GM18502 (cell line): ENCODE results near the gene MUC20.

Experiments
- ATAC-seq: cut with Tn5 transposase; IDR thresholded peaks from one replicate; pipeline ENCODE4 v1.9.1; 2021; ENCODE audit warnings: mild to moderate bottlenecking; ENCODE audit not compliant: unreplicated experiment, poor library complexity

The MUC20 gene

DNA sequence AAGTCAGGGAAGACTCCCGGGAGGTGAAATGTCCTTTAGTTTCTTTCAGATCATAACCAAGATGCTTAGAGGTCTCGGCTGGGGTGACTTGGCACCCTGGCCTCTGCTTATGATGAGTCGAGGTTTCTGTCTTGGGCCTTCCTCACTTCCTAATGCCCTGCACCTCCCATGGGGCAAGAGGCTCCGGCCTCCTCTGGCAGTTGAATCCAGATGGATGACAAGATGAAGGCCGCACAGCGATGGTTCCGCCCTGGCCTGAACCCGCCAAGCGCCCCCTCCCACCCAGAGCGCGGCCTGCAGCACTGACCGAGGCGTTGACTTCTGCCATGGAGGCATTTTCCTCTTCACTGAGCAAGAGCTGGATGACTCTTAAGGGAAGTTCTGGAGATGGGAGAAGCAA is 31.3 kb downstream of the MUC20 start:
- no peak for ATAC-seq

DNA sequence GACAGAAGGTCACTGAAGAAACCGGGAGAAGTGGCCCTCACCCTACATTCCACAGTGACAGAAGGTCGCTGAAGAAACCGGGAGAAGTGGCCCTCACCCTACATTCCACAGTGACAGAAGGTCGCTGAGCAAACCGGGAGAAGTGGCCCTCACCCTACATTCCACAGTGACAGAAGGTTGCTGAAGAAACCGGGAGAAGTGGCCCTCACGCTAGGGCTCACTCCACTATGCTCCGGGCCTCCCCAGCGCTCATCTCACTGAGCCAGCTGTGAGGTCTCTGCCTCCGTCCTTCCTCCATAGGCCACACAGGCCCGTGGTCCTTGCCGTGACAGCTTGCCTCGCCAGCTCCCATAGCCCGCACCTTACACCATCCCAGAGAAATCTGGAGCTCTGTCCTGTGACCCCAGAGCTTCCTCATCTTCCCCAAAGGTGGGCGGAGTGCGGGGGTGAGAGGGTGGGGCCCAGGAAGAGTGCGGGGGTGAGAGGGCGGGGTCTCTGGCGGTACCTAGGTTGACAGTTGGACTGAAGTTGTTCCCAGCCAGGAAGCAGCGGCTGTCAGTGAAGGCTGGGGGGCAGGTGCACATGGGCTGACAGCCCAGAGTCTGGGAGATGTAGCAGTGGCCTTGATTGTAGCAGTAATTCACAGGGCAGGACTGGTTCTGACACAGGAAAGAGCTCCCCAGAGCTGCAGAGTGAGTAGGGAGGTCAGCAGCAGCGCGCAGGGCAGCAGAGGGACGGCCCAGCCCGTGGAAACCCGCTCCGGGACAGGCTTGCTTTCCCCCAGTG is 32.0 kb downstream of the MUC20 start:
- ATAC-seq = no peak

DNA sequence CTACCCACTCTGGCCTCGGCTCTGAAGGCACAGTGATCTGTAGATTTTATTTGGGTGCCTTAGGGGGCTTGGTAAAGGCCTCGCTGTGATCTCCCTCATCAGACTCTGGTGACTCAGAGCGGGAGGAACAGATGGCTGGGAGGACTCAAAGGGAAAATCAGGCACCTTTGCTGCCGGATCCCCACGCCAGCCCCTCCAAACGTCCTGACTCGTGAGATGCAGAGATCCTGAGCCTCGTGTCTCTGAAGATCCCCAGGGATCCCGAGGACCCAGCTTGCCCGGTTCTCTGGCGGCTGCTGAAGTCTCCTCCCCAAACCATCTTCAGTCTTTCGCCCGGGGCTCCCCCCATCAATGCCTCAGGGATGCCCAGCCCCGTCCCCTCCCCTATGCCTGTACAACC is 32.8 kb downstream of the MUC20 start:
- no peak for ATAC-seq

DNA sequence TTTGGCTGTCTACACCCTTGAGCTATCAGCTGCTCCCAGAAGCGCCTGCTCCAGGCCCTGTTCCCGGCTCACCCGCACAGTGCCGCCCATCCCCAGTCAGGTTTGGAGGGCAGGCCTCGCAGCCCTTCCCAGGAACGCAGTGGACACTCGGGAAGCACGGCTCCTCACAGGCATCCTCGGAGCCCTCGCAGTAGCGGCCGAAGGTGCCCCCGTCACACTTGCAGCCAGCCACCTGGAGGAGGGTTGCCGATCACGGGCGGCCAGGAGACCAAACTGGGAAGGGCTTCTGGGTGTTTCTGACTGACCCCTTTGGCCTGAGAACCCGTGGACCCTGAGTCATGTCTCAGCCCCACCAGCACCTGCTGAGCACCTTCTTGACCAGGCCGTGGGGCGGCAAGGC is 33.4 kb downstream of the MUC20 start:
- ATAC-seq = no peak

DNA sequence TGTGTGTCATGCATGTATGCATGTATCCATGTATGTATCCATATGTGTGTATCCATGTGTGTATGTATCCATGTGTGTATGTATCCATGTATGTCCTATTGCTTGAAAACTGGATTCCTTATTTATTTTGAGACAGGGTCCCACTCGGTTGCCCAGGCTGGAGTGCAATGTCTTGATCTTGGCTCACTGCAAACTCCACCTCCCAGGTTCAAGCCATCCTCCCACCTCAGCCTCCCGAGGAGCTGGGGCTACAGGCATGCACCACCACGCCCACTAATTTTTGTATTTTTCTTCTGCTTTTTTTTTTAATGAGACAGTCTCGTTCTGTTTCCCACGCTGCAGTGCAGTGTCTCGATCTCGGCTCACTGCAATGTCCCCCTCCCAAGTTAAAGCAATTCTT is 34.1 kb downstream of the MUC20 start:
- ATAC-seq = no peak

DNA sequence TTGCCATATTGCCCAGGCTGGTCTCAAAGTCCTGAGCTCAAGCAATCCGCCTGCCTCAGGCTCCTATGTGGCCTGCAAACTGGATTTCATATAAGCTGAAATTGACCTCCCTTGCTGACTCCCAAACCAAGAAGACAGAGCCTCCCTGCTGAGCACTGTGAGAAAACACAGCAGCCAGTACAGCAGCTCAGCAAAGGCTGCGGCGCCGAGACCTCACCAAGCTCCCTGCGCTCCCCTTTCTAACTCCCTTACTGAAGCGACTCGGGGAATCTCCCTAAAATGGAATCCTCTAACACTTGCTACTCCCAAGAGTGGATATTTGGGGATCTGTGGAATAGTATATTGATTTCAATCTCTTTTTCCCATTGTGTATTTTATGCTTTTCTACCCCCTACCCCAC is 34.6 kb downstream of the MUC20 start:
- ATAC-seq = no peak

DNA sequence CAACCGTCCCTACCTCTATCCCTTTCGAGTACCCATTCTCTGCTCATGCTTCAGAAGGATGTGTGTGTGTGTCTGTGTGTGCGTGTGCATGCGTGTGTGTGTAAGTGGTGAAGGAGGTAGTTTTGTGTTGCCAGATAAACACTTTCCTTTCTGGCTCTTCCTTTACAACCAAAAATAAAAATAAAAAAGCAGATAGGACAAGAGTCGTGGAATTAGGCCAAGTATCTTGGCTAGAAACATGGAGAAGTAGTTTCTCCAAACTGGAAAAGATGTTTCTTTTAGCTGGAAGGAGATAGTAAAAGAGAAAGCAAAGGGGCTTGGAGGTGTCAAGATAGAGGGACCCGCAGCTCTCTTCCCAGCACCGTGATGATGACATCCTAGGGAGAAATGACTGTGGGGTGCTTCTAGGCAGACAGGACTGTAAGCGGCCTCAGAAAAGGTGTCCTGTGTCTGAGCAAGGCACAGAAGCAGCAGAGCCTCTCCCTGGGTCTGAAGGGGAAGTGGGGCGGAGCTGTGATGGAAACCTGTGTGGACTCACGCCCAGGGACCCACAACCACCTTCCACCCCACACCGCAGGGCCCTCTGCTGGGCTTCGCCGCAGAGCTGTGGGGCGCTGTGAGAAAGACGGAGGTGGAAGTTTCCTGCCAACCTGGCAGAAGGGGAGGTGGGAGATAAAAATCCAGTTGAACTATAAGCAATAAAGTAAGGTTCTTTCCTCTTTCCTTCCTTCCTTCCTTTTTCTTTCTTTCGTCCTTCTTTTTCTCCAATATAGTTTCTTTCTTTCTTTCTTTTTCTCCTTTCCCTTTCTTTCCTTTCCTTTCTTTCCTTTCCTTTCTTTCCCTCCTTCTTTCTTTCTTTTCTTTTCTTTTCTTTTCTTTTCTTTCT is 35.3 kb downstream of the MUC20 start:
- no peak for ATAC-seq

DNA sequence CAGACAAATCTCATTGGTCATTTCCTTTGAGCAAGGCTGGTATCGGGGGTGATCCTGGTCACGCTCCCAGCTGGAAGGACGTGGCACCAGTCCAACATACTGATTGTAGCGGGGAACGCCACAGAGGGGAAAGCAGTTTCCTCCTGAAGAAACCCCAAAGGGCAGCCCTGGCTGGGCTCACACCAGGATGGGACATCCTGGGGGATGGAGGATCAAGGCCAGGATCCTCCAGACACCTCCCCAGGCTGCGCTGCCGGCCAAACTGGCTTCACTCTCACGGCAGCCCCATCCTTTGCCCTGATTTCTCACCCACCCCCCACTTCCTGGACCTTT is 36.6 kb downstream of the MUC20 start:
- ATAC-seq = no peak

DNA sequence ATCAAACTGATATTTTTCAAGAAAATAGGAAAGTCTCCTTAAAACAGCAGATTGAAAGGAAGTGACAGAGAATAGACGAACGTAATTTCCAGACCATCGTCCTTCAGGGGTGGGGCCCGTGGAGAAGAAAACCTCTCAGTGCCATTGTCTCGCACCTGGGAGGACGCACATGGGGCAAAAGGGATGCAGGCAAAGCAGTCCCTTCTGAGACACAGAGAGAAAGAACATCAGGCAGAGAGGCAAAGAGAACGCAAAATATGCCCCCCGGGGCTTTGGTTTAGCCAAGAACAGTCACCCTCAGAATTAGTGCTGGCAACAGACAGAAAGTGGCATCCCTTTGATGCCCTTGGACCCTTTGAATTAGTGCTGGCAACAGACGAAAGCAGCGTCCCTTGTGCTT is 37.0 kb downstream of the MUC20 start:
- ATAC-seq = no peak

DNA sequence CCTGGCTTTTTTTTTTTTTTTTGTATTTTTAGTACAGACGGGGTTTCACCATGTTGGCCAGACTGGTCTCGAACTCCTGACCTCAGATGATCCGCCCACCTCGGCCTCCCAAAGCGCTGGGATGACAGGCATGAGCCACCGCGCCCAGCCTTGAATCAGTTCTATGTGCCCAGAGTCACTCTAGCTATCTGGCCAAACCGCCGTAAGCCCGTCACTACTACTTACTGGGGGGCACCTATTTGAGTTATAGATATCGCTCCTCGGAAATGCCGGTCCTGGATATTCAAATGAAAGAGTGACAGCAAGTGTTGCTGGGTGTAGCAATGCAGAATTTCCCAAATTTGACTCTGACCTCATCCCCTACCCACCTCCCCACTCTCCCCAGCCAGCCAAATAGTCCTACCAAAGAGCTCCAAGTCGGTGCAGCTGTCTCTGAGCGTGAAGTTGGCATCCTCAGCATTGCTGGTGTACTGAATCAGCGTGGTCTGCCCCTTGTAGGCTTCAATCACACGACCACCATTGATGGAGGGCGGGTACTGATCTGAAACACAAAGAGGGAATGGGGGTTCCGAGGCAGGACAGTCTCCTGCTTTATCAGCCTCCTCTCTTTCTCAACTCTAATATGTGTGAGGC is 38.1 kb downstream of the MUC20 start:
- ATAC-seq = no peak

DNA sequence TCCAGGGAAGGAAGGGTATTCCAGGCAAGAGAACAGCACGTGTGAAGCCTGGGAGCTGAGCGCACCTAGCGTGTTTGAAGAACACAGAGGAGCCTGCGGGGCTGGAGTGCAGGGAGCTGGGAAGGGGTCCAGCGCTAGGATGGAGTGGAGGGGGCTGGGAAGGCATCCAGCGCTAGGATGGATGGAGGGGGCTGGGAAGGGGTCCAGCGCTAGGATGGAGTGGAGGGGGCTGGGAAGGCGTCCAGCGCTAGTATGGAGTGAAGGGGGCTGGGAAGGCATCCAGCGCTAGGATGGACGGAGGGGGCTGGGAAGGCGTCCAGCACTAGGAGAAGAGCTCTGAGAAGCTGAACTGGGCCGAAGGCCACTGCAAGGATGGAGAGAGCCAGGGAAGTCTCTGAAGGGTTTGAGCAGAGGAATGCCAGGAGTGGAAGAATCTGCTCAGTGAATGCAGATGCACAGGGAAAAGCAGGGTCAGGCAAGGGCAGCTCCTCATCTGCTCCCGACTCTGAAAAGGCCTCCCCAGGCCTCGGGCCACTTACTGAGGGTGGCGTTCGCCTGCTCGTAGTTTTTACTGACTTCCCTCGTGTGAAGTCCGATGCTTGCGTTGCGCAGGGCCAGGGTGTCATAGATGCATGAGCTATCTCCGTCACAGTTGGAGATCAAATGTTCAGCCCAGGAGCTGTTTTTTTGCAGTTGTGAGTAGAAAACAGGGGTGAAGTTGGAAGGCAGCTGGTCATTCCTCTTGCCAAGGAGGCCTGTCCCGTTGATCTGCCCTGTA is 39.8 kb downstream of the MUC20 start:
- no peak for ATAC-seq

DNA sequence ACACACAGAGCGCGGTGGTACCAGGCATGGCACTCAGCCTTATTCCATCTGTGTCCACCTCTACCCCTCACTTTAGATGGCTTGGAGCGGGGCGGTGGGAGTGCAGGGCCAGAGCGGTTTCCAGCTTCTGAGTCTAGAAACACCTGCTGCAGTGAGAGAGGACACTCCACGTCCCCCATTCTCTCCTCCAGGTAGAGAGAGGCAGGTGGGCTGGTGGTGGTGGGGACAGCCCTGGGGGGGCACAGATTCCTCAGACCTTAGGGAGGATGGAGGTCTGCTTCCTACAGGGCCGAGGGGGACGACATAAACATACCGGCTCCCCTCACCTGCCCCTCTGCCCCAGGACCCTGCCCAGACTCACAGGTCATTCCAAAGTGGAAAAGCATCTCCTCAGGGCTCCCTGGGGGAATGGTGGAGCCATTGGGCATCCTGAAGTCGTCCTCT is 40.4 kb downstream of the MUC20 start:
- ATAC-seq = no peak

DNA sequence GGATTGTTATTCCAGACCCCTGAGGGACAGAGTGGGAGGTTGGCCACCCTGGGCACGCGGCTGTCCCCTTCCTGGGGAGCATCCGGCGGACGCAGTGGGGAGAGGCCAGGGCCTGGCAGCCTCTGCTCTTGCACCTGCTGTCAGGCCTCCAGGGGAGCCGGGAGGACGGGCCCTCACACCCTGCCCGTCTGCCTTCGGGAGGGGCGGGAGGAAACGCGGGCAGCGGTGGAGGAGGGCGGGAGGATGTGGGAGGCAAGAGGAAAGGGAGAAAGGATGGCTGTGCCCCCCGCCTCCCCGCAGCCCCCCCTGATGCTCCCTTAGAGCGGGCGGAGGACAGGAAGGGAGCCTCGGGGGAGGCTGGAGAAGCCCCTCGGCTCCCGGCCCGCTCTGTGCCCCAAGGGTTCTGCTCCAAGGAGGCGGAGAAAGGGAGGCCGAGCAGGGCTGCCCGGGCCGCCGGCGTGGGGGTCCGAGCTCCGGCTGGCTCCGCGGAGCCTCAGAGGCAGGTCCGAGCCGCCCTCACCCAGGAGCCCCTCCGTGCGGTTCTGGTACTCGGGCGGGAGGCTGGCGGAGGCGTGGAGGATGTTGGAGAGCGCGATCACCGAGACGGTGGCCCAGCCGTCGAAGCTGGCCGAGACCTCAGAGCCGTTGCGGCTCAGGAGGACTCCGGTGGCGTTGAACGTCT is 40.9 kb downstream of the MUC20 start:
- ATAC-seq = no peak

DNA sequence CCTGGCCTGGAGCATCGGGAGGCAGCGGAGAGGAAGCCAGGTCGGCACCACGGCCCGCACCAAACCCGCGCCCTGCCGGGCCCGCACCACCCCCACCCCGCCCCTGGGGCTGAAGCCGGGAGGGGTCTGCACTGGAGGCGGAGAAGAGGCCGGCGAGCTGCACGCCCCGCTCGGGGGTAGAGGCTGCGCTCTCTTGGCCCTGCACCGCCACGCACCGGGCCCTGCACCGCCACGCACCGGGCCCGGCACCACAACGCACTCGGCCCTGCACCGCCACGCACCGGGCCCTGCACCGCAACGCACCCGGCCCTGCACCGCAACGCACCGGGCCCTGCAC is 41.4 kb downstream of the MUC20 start:
- no peak for ATAC-seq

DNA sequence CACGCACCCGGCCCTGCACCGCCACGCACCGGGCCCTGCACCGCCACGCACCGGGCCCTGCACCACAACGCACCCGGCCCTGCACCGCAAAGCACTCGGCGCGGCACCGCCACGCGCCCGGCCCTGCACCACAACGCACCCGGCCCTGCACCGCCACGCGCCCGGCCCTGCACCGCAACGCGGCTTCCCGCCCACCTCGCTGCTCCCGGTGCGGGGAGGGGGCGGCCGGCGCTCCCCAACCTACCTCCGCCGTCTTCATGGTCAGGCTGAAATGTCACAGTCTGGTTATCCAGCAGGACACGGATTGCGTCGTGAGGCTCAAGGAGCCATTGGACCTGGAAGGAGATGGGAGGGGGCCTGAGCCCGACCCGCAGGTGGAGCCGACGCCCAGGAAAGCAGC is 41.8 kb downstream of the MUC20 start:
- ATAC-seq = no peak

DNA sequence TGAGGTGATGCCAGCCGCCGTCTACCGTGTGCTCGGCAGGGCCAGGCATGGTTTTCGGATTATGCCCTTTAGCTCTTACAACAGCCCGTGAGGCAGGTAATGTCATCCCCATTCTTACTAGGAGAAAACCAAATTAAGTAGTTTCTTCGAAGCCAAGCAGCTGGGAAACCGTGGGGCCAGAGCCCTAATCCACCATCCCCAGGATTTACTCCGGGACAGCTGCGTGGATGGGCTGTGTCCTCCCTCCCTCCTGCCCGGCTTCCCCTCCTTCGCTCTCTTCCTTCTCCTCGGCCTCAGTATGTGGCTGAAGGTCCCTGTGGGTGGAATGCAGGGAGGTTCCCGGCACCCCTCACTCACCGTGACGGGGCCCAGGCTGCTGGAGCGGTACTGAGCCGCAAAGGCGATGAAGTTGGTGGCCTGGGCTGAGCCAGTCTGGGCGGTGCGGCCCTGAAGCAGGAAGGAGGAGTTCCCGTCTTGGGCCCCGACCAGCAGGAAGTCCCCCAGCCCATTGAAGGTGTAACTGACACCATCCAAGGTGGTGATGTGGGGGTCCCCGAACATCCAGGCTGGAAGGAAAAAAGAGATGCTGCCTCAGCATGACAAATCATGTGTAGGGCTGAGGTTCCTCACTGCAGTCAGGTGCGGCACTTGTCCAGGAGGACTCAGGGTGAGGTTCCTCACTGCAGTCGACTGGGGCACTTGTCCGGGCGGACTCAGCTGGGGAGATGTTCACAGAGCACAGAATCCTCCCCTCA is 42.5 kb downstream of the MUC20 start:
- no peak for ATAC-seq

DNA sequence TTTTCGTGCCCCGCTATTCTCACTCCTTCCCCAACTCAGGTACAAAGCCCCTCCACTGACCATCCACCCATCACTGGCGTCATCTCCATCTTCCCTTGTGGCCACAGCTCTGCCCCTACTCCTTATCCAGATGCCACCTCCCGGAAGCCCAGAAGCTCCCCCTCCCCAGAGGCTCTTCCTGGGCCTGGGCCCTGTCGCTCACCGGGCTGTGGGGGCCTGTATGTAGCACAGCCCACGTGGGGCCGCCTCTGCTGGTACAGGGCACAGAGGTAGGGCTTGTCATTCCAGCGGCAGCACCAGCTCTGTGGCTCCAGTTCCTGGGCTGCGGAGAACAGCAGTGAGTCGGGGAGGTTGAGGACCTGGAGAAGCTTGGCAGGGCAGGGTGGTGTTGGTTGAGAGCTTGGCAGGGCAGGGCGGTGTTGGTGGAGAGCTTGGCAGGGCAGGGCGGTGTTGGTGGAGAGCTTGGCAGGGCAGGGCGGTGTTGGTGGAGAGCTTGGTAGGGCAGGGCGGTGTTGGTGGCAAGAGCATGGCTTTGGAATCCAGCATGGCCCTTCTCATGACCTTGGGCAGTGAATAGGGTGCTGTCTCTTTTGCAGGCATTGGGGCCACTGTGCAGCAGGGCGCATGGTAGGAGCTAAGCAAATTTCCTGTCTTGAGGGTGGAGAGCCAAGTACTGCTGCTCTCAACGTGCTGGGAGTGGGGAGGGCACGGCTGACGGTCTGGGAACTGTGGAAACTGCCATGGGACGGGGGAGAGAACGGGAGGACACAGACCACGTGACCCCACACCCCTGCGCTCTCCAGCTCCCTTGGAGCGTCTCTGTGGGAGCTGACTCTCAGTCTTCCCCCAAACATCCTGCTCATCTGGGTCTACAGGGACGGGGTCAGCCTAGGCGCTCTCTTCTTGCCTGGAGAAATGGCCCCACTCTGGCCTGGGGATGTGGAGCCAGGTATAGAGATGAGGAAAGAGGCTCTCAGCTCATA is 43.4 kb downstream of the MUC20 start:
- no peak for ATAC-seq

DNA sequence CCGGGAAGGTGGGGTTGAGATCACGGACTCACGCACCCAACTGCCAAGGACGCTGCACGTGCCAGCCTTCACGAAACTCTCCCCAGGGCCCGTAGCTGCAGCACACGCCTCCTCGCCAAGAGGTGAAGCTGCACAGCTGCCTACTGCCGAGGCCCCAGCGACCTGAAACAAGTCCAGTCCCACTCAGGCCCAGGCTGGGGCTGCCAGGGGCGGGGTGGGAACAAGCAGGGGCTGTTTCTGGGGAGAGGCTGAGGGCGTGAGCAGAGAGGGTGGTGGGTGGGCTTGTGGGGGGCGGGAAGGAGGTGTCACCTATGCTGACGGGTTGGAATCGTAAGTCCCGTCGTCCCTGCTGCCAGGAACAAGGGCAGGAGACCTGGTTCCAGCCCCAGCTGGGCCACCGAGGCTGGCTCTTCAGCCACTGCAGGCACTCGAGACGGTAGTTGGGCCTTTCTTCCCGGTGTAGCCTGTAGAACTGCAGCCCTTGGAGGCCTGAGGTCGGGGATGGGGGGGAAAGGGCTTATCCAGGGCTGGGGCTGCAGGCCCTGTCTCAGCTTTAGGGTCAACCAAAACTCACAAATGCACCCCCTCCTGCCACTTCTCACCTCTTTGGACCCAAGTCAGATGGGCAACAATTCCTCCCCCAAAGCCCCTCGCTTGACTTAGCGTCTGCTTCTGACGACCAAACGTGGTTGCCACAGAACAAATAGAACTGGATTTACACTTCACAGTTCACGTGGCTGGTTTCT is 44.4 kb downstream of the MUC20 start:
- no peak for ATAC-seq
